GM10847 (cell line): ENCODE measurements around the gene LBH.

Experiments
- POLR2A ChIP-seq: IDR thresholded peaks from 2 replicates; pipeline ENCODE4 v1.6.1; 2011; ENCODE audit not compliant: insufficient read length; ENCODE audit errors: extremely low read depth

Gene LBH

GRCh38 chr2:30224151-30224550, 7.2 kb upstream of the LBH start:
- TF ChIP-seq POLR2A, result no peak

GRCh38 chr2:30225131-30225762, 6.1 kb upstream of the LBH start:
- TF ChIP-seq POLR2A, result no peak

GRCh38 chr2:30226144-30227032, 4.9 kb upstream of the LBH start:
- TF ChIP-seq POLR2A, result no peak

GRCh38 chr2:30229596-30229995, 1.7 kb upstream of the LBH start:
- TF ChIP-seq POLR2A, result no peak

GRCh38 chr2:30230497-30231211, 680 bp upstream of the LBH start:
- no peak for TF ChIP-seq POLR2A

GRCh38 chr2:30231996-30232800, 864 bp downstream of the LBH start:
- no peak for TF ChIP-seq POLR2A

GRCh38 chr2:30232801-30233130, 1.4 kb downstream of the LBH start:
- no peak for TF ChIP-seq POLR2A

GRCh38 chr2:30233271-30234009, 2.1 kb downstream of the LBH start:
- no peak for TF ChIP-seq POLR2A

- no peak for TF ChIP-seq POLR2A
Measured at GRCh38 chr2:30234180-30234971, 3.0 kb downstream of the LBH start.

- no peak for TF ChIP-seq POLR2A
Measured at GRCh38 chr2:30235008-30235655, 3.8 kb downstream of the LBH start.

GRCh38 chr2:30235859-30236535, 4.7 kb downstream of the LBH start:
- no peak for TF ChIP-seq POLR2A

GRCh38 chr2:30236591-30237238, 5.4 kb downstream of the LBH start:
- TF ChIP-seq POLR2A, result no peak
